ENCODE data around the gene LHB. TPM values are rescaled to one million over a fixed set of nuclear protein-coding genes. Genes with fewer than 3 reads are reported as not detected.
"Not testable (repeated sequence)": the region's sequence is repeated elsewhere in the genome, so short reads cannot be mapped to it uniquely, and the experiment has no call there.

LHB gene
- total RNA-seq, 2 donors from 2014 or later: not detected

GRCh38 chr19:49020931-49021895, 4.3 kb upstream of the LHB start:
- H3K4me1 ChIP-seq: peaks cover 7% of the 10 kb centered on the region
- H3K36me3 ChIP-seq: no peaks in the 10 kb centered on the region
- no peak overlapping the region for H3K27ac ChIP-seq
- no peak overlapping the region for H3K9ac ChIP-seq (ENCODE audit: low read depth in 2 of 2, low read length in 2 of 2)
- H3K27me3 ChIP-seq: peaks cover 4% of the 10 kb centered on the region
- DNase-seq: no peak
- intact Hi-C loops (cut with DNase I): no loop called here
- H3K9me3 ChIP-seq: no peaks in the 10 kb centered on the region
- no peak overlapping the region for H3K4me3 ChIP-seq
- TF ChIP-seq, protein P1, sequence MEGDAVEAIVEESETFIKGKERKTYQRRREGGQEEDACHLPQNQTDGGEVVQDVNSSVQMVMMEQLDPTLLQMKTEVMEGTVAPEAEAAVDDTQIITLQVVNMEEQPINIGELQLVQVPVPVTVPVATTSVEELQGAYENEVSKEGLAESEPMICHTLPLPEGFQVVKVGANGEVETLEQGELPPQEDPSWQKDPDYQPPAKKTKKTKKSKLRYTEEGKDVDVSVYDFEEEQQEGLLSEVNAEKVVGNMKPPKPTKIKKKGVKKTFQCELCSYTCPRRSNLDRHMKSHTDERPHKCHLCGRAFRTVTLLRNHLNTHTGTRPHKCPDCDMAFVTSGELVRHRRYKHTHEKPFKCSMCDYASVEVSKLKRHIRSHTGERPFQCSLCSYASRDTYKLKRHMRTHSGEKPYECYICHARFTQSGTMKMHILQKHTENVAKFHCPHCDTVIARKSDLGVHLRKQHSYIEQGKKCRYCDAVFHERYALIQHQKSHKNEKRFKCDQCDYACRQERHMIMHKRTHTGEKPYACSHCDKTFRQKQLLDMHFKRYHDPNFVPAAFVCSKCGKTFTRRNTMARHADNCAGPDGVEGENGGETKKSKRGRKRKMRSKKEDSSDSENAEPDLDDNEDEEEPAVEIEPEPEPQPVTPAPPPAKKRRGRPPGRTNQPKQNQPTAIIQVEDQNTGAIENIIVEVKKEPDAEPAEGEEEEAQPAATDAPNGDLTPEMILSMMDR (IDR thresholded peaks at IDR 0.05): no peak

- no peak for DNase-seq
- intact Hi-C loops (cut with DNase I): no loop called here
- no peak overlapping the region for H3K4me3 ChIP-seq
- TF ChIP-seq, protein P1 (IDR thresholded peaks at IDR 0.05): no peak
- no peaks in the 10 kb centered on the region for H3K36me3 ChIP-seq
- no peak overlapping the region for H3K9ac ChIP-seq (ENCODE audit: low read depth in 2 of 2, low read length in 2 of 2)
- peaks cover 4% of the 10 kb centered on the region for H3K27me3 ChIP-seq
- H3K9me3 ChIP-seq: no peaks in the 10 kb centered on the region
- peaks cover 7% of the 10 kb centered on the region for H3K4me1 ChIP-seq
- no peak overlapping the region for H3K27ac ChIP-seq
Measured at GRCh38 chr19:49020342-49020741, 3.5 kb upstream of the LHB start.

DNA sequence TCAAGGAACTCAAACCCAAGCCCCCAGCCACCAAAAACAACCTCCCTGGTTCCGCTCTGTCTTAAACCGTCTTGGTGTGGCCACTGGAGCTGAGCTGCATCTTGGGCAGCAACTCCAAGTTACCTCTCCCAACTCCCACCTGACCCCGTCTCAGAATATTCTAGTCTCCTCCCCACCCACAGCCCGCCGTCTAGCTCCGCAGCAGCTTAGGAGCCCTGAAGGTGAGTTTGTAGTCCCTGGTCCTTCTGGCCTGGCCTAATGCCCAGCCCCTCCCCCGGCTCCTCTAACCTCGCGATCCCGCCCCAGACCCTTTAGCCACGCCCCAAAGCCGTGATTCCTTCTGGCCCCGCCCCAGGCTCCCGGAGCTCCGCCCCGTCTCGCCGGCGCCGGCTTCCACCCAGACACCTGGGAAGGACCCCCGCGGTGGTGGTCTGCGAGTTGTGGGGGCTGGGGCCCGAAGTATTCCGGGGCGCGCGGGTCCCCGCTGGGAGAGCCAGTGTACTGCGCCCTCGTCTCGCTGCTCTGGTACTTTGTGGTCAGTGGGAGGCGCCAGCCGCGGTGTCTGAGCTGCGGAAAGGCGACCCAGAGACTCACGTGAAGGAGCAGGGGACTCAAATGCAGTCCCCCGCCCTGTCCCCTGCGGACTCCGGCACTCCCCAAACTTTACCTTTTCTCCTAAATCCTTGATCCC, 2.5 kb upstream of the LHB start:
- peak overlapping the region; percentile 31 for H3K4me3 ChIP-seq
- H3K9me3 ChIP-seq: no peaks in the 10 kb centered on the region
- no peak overlapping the region for H3K27ac ChIP-seq
- intact Hi-C loops (cut with DNase I): no loop called here
- peaks cover 4% of the 10 kb centered on the region for H3K27me3 ChIP-seq
- peak; percentile 92 for DNase-seq
- no peaks in the 10 kb centered on the region for H3K36me3 ChIP-seq
- peak overlapping the region in 1 of 2 donors; percentile 56 for H3K9ac ChIP-seq (ENCODE audit: low read depth in 2 of 2, low read length in 2 of 2)
- H3K4me1 ChIP-seq: peaks cover 7% of the 10 kb centered on the region
- TF ChIP-seq, protein P1 (IDR thresholded peaks at IDR 0.05): no peak

DNA sequence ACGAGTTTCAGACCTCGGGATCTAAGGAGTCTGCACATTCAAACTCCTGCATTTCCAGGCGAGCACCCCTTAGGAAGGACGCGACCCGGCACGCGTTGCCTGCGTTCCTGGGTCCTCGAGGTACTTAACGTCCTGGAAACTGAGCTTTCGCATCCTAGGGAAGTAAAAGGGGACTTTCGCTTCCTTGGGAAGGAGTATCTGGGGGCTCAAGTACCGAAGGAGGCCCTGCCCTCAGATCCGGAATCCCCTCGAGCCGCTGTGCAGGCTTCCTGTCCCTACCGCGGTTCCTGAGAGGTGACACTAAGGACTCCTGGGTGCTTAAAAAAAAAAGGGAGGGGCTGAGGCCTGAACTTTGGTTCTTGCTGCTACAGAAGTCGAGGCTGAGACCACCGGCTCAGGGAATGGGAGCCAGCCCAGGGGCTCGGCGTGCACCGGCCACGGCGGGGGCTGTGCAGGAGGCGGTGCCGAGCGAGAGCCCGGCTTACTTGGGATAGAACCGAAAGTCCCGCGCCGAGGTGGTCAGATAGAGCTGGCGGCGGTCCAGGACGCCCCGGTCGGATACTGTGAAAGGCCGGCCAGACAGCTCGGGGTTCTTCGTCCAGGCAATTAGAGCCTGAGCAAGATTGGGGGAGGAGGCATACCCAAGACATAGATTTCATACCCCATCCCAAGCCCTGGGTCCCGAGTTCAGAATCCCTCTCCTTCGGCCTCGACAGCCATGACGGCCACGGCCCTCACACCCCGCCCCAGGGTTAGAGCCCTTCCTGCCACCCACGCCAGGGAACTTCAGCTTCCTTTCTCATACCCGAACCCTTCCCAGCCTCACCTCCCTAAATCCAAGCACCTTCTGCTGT, 1.7 kb upstream of the LHB start:
- H3K36me3 ChIP-seq; H3K27ac ChIP-seq; H3K27me3 ChIP-seq; H3K4me1 ChIP-seq; intact Hi-C loops (cut with DNase I); H3K9me3 ChIP-seq: not testable (repeated sequence)
- DNase-seq: peak; percentile 32
- peak overlapping the region; percentile 46 to 56 for H3K9ac ChIP-seq (ENCODE audit: low read depth in 2 of 2, low read length in 2 of 2)
- H3K4me3 ChIP-seq: peak overlapping the region; percentile 31

- peaks cover 4% of the 10 kb centered on the region for H3K27me3 ChIP-seq
- no peaks in the 10 kb centered on the region for H3K9me3 ChIP-seq
- peak overlapping the region; percentile 31 for H3K4me3 ChIP-seq
- peak; percentile 43 for DNase-seq
- H3K27ac ChIP-seq: no peak overlapping the region
- no peaks in the 10 kb centered on the region for H3K36me3 ChIP-seq
- intact Hi-C loops (cut with DNase I): no loop called here
- peaks cover 7% of the 10 kb centered on the region for H3K4me1 ChIP-seq
- H3K9ac ChIP-seq (ENCODE audit: low read depth in 2 of 2, low read length in 2 of 2): peak overlapping the region; percentile 34 to 46
- TF ChIP-seq, protein P1 (IDR thresholded peaks at IDR 0.05): peak; percentile 30
Measured at GRCh38 chr19:49017666-49018351, 918 bp upstream of the LHB start.
